Tibial nerve (tissue), 4 donors: Measurements from ENCODE around the gene INPP4A. TPM values are rescaled to one million over a fixed set of nuclear protein-coding genes. Genes with fewer than 3 reads are reported as not detected.

ENCODE experiments used
- DNase-seq, 2 donors: peaks; one replicate each; pipeline ENCODE4 v3.0.0-alpha.2; 2019; ENCODE audit warnings: low spot score in 2 of 2
- H3K27ac ChIP-seq, 4 donors: fragments of 200-600 bp; sonication (generic) in 3 of 4; one replicate each; pipeline ENCODE4 v1.5.1; 2017 to 2019; ENCODE audit warnings: mild to moderate bottlenecking in 1 of 4
- H3K27me3 ChIP-seq, 2 donors: fragments of 200-600 bp; sonication (generic) in 1 of 2; one replicate each; pipeline versions ENCODE4 v1.5.1 to v1.6.0; 2017 to 2019
- H3K36me3 ChIP-seq, 3 donors: fragments of 200-600 bp; sonication (generic); one replicate each; pipeline ENCODE4 v1.5.1; 2018 to 2019
- H3K4me1 ChIP-seq, 4 donors: fragments of 200-600 bp; sonication (generic) in 3 of 4; one replicate each; pipeline ENCODE4 v1.5.1; 2017 to 2019
- H3K4me3 ChIP-seq, 4 donors: fragments of 200-600 bp; sonication (generic) in 3 of 4; one replicate each; pipeline ENCODE4 v1.5.1; 2017 to 2019; ENCODE audit warnings: mild to moderate bottlenecking in 1 of 4, moderate library complexity in 1 of 4
- H3K9me3 ChIP-seq, 4 donors: fragments of 200-600 bp; sonication (generic) in 3 of 4; one replicate each; pipeline ENCODE4 v1.5.1; 2017 to 2019
- CTCF ChIP-seq, 5 experiments: fragments of 200-600 bp in 3 of 5; fragments of 450-650 bp in 2 of 5; sonication (generic) in 3 of 5; IDR thresholded peaks; one replicate each; pipeline ENCODE4 v1.5.1; 2016 to 2019; ENCODE audit warnings: antibody characterized with exemption in 5 of 5, mild to moderate bottlenecking in 3 of 5, moderate library complexity in 2 of 5
- EP300 ChIP-seq, 2 donors: sonication (generic); formaldehyde crosslinking; IDR thresholded peaks; one replicate each; pipeline ENCODE4 v1.6.1; 2017; ENCODE audit warnings: antibody characterized with exemption in 2 of 2, mild to moderate bottlenecking in 1 of 2
- POLR2A ChIP-seq, 2 donors: fragments of 450-650 bp; IDR thresholded peaks; one replicate each; pipeline ENCODE4 v1.6.1; 2017; ENCODE audit warnings: antibody characterized with exemption in 2 of 2, mild to moderate bottlenecking in 2 of 2, moderate library complexity in 2 of 2
- WGBS, 2 donors: methylation state at CpG; one replicate each; pipeline ENCODE4 v1.1.5; 2018; 5-methylcytosine and 5-hydroxymethylcytosine counted together
- total RNA-seq, 4 donors: library from RNA; depleted of rRNA; stranded (reverse); fragments of >200 nt; gene quantifications; one replicate each; pipeline ENCODE4 v1.1.0, GENCODE V29; 2016

The INPP4A gene
- total RNA-seq, 4 donors from 2014 or later, result 23.7 to 45.0 (median 30.9) TPM

GRCh38 chr2:98438190-98439133 lies 6.2 kb upstream of the INPP4A start:
- WGBS, 2 donors, result 82 to 83% methylated on average over 1 of the region's 1 CpG
- Histone ChIP-seq H3K27ac (no peak overlapping the region), H3K9me3 (peaks cover 0 to 18% (median 0%) of the 10 kb centered on the region in 4 donors), H3K27me3 (no peaks in the 10 kb centered on the region), H3K4me1 (no peaks in the 10 kb centered on the region), H3K4me3 (no peak overlapping the region), H3K36me3 (no peaks in the 10 kb centered on the region)
- TF ChIP-seq POLR2A (IDR thresholded peaks at IDR 0.05) (no peak), EP300 (IDR thresholded peaks at IDR 0.05) (no peak), CTCF (IDR thresholded peaks at IDR 0.05) (no peak)
- no peak for DNase-seq

GRCh38 chr2:98441706-98442450 lies 2.8 kb upstream of the INPP4A start:
- TF ChIP-seq EP300 (IDR thresholded peaks at IDR 0.05) (no peak), CTCF (IDR thresholded peaks at IDR 0.05) (no peak), POLR2A (IDR thresholded peaks at IDR 0.05) (no peak)
- Histone ChIP-seq H3K4me3 (no peak overlapping the region), H3K27ac (no peak overlapping the region), H3K27me3 (no peaks in the 10 kb centered on the region), H3K36me3 (no peaks in the 10 kb centered on the region), H3K9me3 (no peaks in the 10 kb centered on the region), H3K4me1 (peaks cover 0 to 13% (median 3%) of the 10 kb centered on the region in 4 donors)
- no peak for DNase-seq
- 78 to 82% methylated on average over 7 of the region's 7 CpGs for WGBS, 2 donors

- H3K27me3 ChIP-seq, result no peaks in the 10 kb centered on the region
- TF ChIP-seq POLR2A (IDR thresholded peaks at IDR 0.05) (no peak), CTCF (IDR thresholded peaks at IDR 0.05) (no peak), EP300 (IDR thresholded peaks at IDR 0.05) (no peak)
- H3K9me3 ChIP-seq, result no peaks in the 10 kb centered on the region
- no peaks in the 10 kb centered on the region for H3K36me3 ChIP-seq
- H3K27ac ChIP-seq, result no peak overlapping the region
- H3K4me3 ChIP-seq, result no peak overlapping the region
- 71 to 73% methylated on average over 4 of the region's 4 CpGs for WGBS, 2 donors
- peaks cover 0 to 18% (median 5%) of the 10 kb centered on the region in 4 donors for H3K4me1 ChIP-seq
- no peak for DNase-seq
Observed at GRCh38 chr2:98442488-98442887, 2.2 kb upstream of the INPP4A start.

GRCh38 chr2:98445177-98445682 lies 572 bp downstream of the INPP4A start:
- H3K4me3 ChIP-seq, result peak overlapping the region; percentile 66 to 89 (median 82)
- H3K27ac ChIP-seq, result peak overlapping the region in 3 of 4 donors; percentile 71 to 86 (median 85)
- H3K27me3 ChIP-seq, result no peaks in the 10 kb centered on the region
- no peak for DNase-seq
- H3K4me1 ChIP-seq, result peaks cover 0 to 20% (median 5%) of the 10 kb centered on the region in 4 donors
- TF ChIP-seq POLR2A (IDR thresholded peaks at IDR 0.05) (no peak), EP300 (IDR thresholded peaks at IDR 0.05) (peak in 1 of 2 donors; percentile 3)
- H3K9me3 ChIP-seq, result no peaks in the 10 kb centered on the region
- no peaks in the 10 kb centered on the region for H3K36me3 ChIP-seq
- 1 to 2% methylated on average over 4 to 24 of the region's 34 CpGs for WGBS, 2 donors

- Histone ChIP-seq H3K4me3 (peak overlapping the region; percentile 66 to 89 (median 82)), H3K27me3 (no peaks in the 10 kb centered on the region), H3K27ac (peak overlapping the region in 3 of 4 donors; percentile 71 to 86 (median 85)), H3K4me1 (peaks cover 0 to 26% (median 5%) of the 10 kb centered on the region in 4 donors), H3K9me3 (no peaks in the 10 kb centered on the region), H3K36me3 (no peaks in the 10 kb centered on the region)
- WGBS, 2 donors, result 53 to 56% methylated on average over 19 of the region's 19 CpGs
- no peak for DNase-seq
- TF ChIP-seq EP300 (IDR thresholded peaks at IDR 0.05) (no peak), POLR2A (IDR thresholded peaks at IDR 0.05) (no peak), CTCF (IDR thresholded peaks at IDR 0.05) (no peak)
Observed at GRCh38 chr2:98445683-98446581, 1.3 kb downstream of the INPP4A start.
